ENCODE results near the gene AGRN. TPM values are rescaled to one million over a fixed set of nuclear protein-coding genes. Genes with fewer than 3 reads are reported as not detected.
"Not testable (repeated sequence)": the region's sequence is repeated elsewhere in the genome, so short reads cannot be mapped to it uniquely, and the experiment has no call there.

Gene AGRN
- total RNA-seq, 1 donor from 2014 or later = 27.6 TPM

DNA sequence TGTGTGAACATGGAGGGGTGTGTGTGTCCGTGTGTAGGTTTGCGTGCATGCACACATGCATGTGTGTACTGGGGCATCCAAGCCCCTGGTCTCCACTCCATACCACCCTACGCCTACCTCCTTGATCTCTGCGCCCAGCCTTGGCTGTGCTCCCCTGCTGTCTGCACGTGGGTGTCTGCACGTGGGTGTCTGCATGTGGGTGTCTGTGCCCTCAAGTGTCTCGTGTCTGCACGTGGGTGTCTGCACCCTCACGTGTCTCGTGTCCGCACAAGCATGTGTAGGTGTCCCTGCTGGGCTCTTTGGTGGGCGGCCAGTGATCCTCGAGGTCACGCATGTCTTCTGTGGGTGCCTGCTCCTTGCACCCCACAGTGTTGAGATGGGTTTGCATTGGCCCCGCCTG lies 33.1 kb downstream of the AGRN start:
- H3K27me3 Mint-ChIP-seq (ENCODE audit: low read depth) = peaks cover 10% of the 10 kb centered on the region
- H3K9me3 Mint-ChIP-seq = no peaks in the 10 kb centered on the region
- no peak overlapping the region for H3K27ac Mint-ChIP-seq
- no peak for DNase-seq (ENCODE audit: low spot score)
- H3K4me1 Mint-ChIP-seq (ENCODE audit: low read depth) = no peaks in the 10 kb centered on the region
- H3K36me3 Mint-ChIP-seq (ENCODE audit: low read depth) = no peaks in the 10 kb centered on the region
- no peak overlapping the region for H3K4me3 Mint-ChIP-seq (ENCODE audit: low read depth)
- intact Hi-C loops (cut with micrococcal nuclease) = no loop called here

GRCh38 chr1:1053682-1054081 lies 33.8 kb downstream of the AGRN start:
- Mint-ChIP-seq H3K27me3 (ENCODE audit: low read depth) (peaks cover 15% of the 10 kb centered on the region), H3K4me1 (ENCODE audit: low read depth) (peaks cover 3% of the 10 kb centered on the region), H3K27ac (no peak overlapping the region), H3K4me3 (ENCODE audit: low read depth) (no peak overlapping the region), H3K36me3 (ENCODE audit: low read depth) (no peaks in the 10 kb centered on the region), H3K9me3 (no peaks in the 10 kb centered on the region)
- intact Hi-C loops (cut with micrococcal nuclease) = no loop called here
- no peak for DNase-seq (ENCODE audit: low spot score)

DNA sequence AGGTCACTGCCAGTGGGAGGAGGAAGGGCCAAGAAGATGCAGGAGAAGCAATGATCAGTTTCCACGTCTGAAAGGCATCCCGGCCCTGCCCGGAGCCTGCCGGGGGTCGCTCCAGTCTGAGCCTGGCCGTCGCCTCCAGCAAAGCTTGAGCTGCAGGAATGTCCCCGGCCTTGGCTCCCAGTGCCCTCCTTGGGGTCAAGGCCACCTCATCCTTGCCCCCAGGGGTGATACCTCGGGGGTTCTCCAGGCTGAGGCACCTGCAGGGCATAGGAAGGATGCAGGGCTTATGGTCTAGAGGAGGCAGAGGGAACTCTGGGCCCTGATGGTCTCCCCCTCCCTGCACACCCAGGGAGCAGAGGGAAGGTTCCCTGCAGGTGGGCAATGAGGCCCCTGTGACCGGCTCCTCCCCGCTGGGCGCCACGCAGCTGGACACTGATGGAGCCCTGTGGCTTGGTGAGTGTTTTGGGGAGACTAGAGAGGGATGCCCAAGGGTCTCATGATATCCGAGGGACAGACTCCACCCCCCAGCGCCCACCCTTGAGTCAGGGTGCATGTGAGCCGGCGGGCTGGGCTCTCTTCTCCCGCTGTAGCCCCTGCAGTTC lies 34.3 kb downstream of the AGRN start:
- peaks cover 17% of the 10 kb centered on the region for H3K27me3 Mint-ChIP-seq (ENCODE audit: low read depth)
- no peak overlapping the region for H3K27ac Mint-ChIP-seq
- intact Hi-C loops (cut with micrococcal nuclease) = no loop called here
- no peak for DNase-seq (ENCODE audit: low spot score)
- no peak overlapping the region for H3K4me3 Mint-ChIP-seq (ENCODE audit: low read depth)
- peaks cover 3% of the 10 kb centered on the region for H3K4me1 Mint-ChIP-seq (ENCODE audit: low read depth)
- H3K36me3 Mint-ChIP-seq (ENCODE audit: low read depth) = no peaks in the 10 kb centered on the region
- no peaks in the 10 kb centered on the region for H3K9me3 Mint-ChIP-seq

DNA sequence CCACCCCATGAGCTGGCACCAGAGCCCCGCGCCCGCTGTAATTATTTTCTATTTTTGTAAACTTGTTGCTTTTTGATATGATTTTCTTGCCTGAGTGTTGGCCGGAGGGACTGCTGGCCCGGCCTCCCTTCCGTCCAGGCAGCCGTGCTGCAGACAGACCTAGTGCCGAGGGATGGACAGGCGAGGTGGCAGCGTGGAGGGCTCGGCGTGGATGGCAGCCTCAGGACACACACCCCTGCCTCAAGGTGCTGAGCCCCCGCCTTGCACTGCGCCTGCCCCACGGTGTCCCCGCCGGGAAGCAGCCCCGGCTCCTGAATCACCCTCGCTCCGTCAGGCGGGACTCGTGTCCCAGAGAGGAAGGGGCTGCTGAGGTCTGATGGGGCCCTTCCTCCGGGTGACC lies 35.1 kb downstream of the AGRN start:
- H3K4me1 Mint-ChIP-seq (ENCODE audit: low read depth) = peaks cover 3% of the 10 kb centered on the region
- no peak for DNase-seq (ENCODE audit: low spot score)
- no peak overlapping the region for H3K4me3 Mint-ChIP-seq (ENCODE audit: low read depth)
- H3K9me3 Mint-ChIP-seq = no peaks in the 10 kb centered on the region
- H3K27ac Mint-ChIP-seq = no peak overlapping the region
- intact Hi-C loops (cut with micrococcal nuclease) = no loop called here
- peaks cover 17% of the 10 kb centered on the region for H3K27me3 Mint-ChIP-seq (ENCODE audit: low read depth)
- H3K36me3 Mint-ChIP-seq (ENCODE audit: low read depth) = no peaks in the 10 kb centered on the region

DNA sequence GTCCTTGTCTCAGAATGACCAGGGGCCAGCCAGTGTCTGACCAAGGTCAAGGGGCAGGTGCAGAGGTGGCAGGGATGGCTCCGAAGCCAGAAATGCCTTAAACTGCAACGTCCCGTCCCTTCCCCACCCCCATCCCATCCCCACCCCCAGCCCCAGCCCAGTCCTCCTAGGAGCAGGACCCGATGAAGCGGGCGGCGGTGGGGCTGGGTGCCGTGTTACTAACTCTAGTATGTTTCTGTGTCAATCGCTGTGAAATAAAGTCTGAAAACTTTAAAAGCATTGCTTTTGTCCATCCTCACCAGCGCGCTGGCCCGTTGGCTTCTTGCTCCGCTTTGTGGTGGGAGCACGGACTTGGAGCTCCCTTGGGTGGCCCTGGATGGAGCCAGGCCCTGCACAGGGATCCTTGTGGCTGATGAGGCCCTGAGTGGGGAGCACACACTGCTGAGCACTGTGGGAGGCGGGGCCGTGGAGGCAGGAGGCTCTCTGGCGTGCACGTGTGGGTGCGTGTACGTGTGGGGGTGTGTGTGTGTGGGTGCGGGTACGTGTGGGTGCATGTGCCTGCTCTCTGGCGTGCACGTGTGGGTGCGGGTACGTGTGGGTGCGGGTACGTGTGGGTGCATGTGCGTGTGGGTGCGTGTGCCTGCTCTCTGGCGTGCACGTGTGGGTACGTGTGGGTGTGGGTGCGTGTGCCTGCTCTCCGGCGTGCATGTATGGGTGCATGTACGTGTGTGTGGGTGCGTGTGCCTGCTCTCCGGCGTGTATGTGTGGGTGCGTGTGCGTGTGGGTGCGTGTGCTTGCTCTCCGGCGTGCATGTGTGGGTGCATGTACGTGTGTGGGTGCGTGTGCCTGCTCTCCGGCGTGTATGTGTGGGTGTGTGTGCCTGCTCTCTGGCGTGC lies 36.2 kb downstream of the AGRN start:
- DNase-seq (ENCODE audit: low spot score) = no peak
- Mint-ChIP-seq H3K4me3 (ENCODE audit: low read depth) (no peak overlapping the region), H3K27me3 (ENCODE audit: low read depth) (peaks cover 24% of the 10 kb centered on the region), H3K27ac (no peak overlapping the region), H3K4me1 (ENCODE audit: low read depth) (peaks cover 9% of the 10 kb centered on the region), H3K36me3 (ENCODE audit: low read depth) (peaks cover 3% of the 10 kb centered on the region), H3K9me3 (no peaks in the 10 kb centered on the region)
- intact Hi-C loops (cut with micrococcal nuclease) = no loop called here

GRCh38 chr1:1057769-1058087 lies 37.8 kb downstream of the AGRN start:
- intact Hi-C loops (cut with micrococcal nuclease) = loop anchor here (2.0 kb wide), 2 partner anchors 17 to 25 kb away; no protein-coding TSS in a partner anchor
- not testable (repeated sequence) for H3K36me3 Mint-ChIP-seq (ENCODE audit: low read depth); H3K9me3 Mint-ChIP-seq; H3K27ac Mint-ChIP-seq; DNase-seq (ENCODE audit: low spot score)
- H3K4me3 Mint-ChIP-seq (ENCODE audit: low read depth) = peak overlapping the region; percentile 21
- H3K4me1 Mint-ChIP-seq (ENCODE audit: low read depth) = peaks cover 13% of the 10 kb centered on the region
- H3K27me3 Mint-ChIP-seq (ENCODE audit: low read depth) = peaks cover 28% of the 10 kb centered on the region

- no peaks in the 10 kb centered on the region for H3K9me3 Mint-ChIP-seq
- H3K36me3 Mint-ChIP-seq (ENCODE audit: low read depth) = peaks cover 3% of the 10 kb centered on the region
- no peak for DNase-seq (ENCODE audit: low spot score)
- peak overlapping the region; percentile 77 for H3K4me3 Mint-ChIP-seq (ENCODE audit: low read depth)
- H3K27ac Mint-ChIP-seq = peak overlapping the region; percentile 46
- intact Hi-C loops (cut with micrococcal nuclease) = loop anchor here (2.0 kb wide), 2 partner anchors 17 to 25 kb away; no protein-coding TSS in a partner anchor
- H3K27me3 Mint-ChIP-seq (ENCODE audit: low read depth) = peaks cover 28% of the 10 kb centered on the region
- peaks cover 13% of the 10 kb centered on the region for H3K4me1 Mint-ChIP-seq (ENCODE audit: low read depth)
Observed at GRCh38 chr1:1058088-1058905, 38.4 kb downstream of the AGRN start.

GRCh38 chr1:1058921-1059493 lies 39.1 kb downstream of the AGRN start:
- Mint-ChIP-seq H3K9me3 (no peaks in the 10 kb centered on the region), H3K4me3 (ENCODE audit: low read depth) (peak overlapping the region; percentile 77), H3K27ac (peak overlapping the region; percentile 46), H3K4me1 (ENCODE audit: low read depth) (peaks cover 13% of the 10 kb centered on the region), H3K36me3 (ENCODE audit: low read depth) (peaks cover 3% of the 10 kb centered on the region), H3K27me3 (ENCODE audit: low read depth) (peaks cover 28% of the 10 kb centered on the region)
- peak; percentile 54 for DNase-seq (ENCODE audit: low spot score)
- intact Hi-C loops (cut with micrococcal nuclease) = loop anchor here (2.0 kb wide), 2 partner anchors 18 to 26 kb away; no protein-coding TSS in a partner anchor

- H3K27me3 Mint-ChIP-seq (ENCODE audit: low read depth) = peaks cover 28% of the 10 kb centered on the region
- H3K4me1 Mint-ChIP-seq (ENCODE audit: low read depth) = peaks cover 13% of the 10 kb centered on the region
- H3K27ac Mint-ChIP-seq = no peak overlapping the region
- H3K9me3 Mint-ChIP-seq = no peaks in the 10 kb centered on the region
- intact Hi-C loops (cut with micrococcal nuclease) = loop anchor here (2.0 to 10.0 kb wide), 4 partner anchors 19 to 55 kb away; partner anchors contain the start of genes AGRN and C1orf159
- H3K4me3 Mint-ChIP-seq (ENCODE audit: low read depth) = peak overlapping the region; percentile 80
- DNase-seq (ENCODE audit: low spot score) = peak; percentile 84
- peaks cover 3% of the 10 kb centered on the region for H3K36me3 Mint-ChIP-seq (ENCODE audit: low read depth)
Observed at GRCh38 chr1:1059494-1060280, 39.8 kb downstream of the AGRN start.

DNA sequence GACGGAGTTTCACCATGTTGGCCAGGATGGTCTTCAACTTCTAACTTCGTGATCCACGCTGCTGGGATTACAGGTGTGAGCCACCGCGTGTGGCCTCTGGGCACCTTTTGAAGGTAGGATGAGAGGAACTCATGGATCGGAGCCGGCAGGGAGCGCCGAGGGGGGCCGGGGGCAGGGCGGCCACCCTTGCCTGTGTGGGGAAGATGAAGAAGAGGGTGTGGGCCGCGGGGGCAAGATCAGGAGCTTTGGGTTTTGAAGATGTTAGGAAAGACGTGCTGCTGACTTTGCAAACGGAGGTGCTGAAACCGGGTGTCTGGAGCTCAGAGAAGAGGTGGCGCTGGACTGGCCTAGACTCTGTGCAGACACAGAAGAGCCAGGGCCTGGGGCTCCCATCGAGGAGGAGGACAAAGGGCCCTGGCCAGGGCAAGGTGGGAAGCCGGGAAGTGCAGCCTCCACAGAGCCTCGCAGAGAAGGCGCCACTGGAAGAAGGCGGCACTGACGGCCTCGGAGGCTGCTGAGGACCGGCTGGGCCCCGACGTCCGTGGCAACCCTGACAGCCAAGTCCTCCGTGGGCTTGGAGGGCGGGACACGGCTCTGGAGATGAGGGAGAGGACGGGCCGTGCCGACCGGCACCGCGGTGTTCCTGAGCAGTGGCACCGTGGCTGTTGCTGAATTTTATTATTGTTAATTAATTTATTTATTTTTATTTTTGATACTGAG lies 40.5 kb downstream of the AGRN start:
- no peaks in the 10 kb centered on the region for H3K9me3 Mint-ChIP-seq
- peaks cover 16% of the 10 kb centered on the region for H3K4me1 Mint-ChIP-seq (ENCODE audit: low read depth)
- H3K27ac Mint-ChIP-seq = no peak overlapping the region
- no peak for DNase-seq (ENCODE audit: low spot score)
- H3K36me3 Mint-ChIP-seq (ENCODE audit: low read depth) = peaks cover 3% of the 10 kb centered on the region
- peaks cover 29% of the 10 kb centered on the region for H3K27me3 Mint-ChIP-seq (ENCODE audit: low read depth)
- peak overlapping the region; percentile 80 for H3K4me3 Mint-ChIP-seq (ENCODE audit: low read depth)
- intact Hi-C loops (cut with micrococcal nuclease) = loop anchor here (5.0 to 10.0 kb wide), 2 partner anchors 38 to 54 kb away; partner anchors contain the start of genes AGRN and C1orf159

GRCh38 chr1:1061682-1062345 lies 41.9 kb downstream of the AGRN start:
- Mint-ChIP-seq H3K36me3 (ENCODE audit: low read depth) (peaks cover 3% of the 10 kb centered on the region), H3K27ac (no peak overlapping the region), H3K4me3 (ENCODE audit: low read depth) (peak overlapping the region; percentile 71), H3K27me3 (ENCODE audit: low read depth) (peaks cover 32% of the 10 kb centered on the region), H3K4me1 (ENCODE audit: low read depth) (peaks cover 20% of the 10 kb centered on the region), H3K9me3 (no peaks in the 10 kb centered on the region)
- no peak for DNase-seq (ENCODE audit: low spot score)
- intact Hi-C loops (cut with micrococcal nuclease) = loop anchor here (2.0 to 10.0 kb wide), 3 partner anchors 40 to 77 kb away; partner anchors contain the start of genes AGRN and C1orf159
